ENCODE data around the gene SLC35E4.
"Not testable (repeated sequence)": the region's sequence is repeated elsewhere in the genome, so short reads cannot be mapped to it uniquely, and the experiment has no call there.

SLC35E4 gene

GRCh38 chr22:30611197-30611596 lies 24.4 kb upstream of the SLC35E4 start:
- DNase-seq (ENCODE audit: low read depth) = no peak

DNA sequence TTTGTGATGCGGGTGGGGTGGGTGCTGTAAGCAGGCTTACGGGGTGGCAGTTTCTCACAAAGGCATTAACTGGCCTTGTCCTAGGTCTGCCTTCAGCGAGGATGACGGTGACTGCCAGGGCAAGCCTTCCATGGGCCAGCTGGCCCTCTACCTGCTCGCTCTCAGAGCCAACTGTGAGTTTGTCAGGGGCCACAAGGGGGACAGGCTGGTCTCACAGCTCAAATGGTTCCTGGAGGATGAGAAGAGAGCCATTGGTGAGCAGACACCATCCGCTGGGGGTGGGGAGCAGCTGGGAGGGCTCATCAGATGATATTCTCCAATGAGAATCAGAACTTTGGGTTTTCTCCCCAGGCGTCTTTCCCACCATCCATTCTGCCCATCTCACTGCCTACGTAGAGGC lies 22.8 kb upstream of the SLC35E4 start:
- DNase-seq (ENCODE audit: low read depth) = no peak

DNA sequence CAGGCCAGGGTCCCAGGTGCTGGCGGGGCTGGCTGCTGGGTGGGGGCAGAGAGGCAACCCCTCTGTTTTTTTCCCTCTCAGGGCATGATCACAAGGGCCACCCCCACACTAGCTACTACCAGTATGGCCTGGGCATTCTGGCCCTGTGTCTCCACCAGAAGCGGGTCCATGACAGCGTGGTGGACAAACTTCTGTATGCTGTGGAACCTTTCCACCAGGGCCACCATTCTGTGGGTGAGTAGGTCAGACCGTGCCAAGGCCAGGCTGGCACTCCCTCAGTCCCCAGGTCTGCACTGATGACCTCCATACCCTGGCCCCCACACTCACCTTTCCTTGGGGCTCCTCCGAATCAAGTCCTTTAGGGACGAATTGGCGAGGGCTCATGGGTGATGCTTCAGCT lies 21.3 kb upstream of the SLC35E4 start:
- no peak for DNase-seq (ENCODE audit: low read depth)

- no peak for DNase-seq (ENCODE audit: low read depth)
These were observed 20.7 kb upstream of the SLC35E4 start for GRCh38 chr22:30614879-30615278.

DNA sequence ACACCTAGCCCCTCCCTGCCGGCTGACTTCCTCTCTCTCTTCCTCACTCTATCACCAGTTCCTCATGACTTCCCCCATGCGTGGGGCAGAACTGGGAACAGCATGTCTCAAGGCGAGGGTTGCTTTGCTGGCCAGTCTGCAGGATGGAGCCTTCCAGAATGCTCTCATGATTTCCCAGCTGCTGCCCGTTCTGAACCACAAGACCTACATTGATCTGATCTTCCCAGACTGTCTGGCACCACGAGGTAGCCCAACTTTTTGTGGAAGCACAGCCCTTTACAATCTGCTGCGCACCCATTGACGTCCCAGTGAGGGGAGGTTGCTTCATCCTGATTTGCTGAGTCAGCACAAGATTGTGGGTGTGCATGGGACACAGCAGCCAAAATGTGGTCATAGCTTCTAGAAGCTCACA lies 20.0 kb upstream of the SLC35E4 start:
- DNase-seq (ENCODE audit: low read depth) = no peak

- no peak for DNase-seq (ENCODE audit: low read depth)
These were observed 17.8 kb upstream of the SLC35E4 start for GRCh38 chr22:30617819-30618218.

- not testable (repeated sequence) for DNase-seq (ENCODE audit: low read depth)
These were observed 15.7 kb upstream of the SLC35E4 start for GRCh38 chr22:30619909-30620308.

DNA sequence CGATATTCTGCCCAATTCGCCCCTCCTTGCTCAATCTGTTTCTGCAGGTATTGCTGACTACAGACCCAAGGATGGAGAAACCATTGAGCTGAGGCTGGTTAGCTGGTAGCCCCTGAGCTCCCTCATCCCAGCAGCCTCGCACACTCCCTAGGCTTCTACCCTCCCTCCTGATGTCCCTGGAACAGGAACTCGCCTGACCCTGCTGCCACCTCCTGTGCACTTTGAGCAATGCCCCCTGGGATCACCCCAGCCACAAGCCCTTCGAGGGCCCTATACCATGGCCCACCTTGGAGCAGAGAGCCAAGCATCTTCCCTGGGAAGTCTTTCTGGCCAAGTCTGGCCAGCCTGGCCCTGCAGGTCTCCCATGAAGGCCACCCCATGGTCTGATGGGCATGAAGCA lies 9.2 kb upstream of the SLC35E4 start:
- no peak for DNase-seq (ENCODE audit: low read depth)

GRCh38 chr22:30627471-30627870 lies 8.1 kb upstream of the SLC35E4 start:
- DNase-seq (ENCODE audit: low read depth) = no peak

DNA sequence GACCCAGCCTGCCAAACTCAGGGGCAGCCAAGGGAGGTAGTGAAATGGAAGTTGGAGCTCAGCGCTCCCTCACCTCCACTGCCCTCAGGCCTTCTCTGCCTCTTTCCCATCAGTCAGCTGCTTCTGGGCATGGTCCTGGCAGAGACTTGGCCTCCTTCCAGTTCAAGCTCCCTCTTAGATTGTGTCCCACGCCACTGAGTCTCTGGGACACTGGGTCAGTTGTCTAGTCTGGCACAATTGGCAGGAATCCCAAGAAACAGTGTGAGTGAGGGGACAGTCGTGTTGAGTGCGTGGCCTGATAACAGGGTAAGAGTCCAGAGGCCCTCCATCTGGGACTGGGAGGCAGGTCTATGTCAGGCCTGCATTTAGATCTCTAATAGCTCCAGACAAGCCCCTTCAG lies 7.1 kb upstream of the SLC35E4 start:
- DNase-seq (ENCODE audit: low read depth) = no peak

- not testable (repeated sequence) for DNase-seq (ENCODE audit: low read depth)
These were observed 4.1 kb upstream of the SLC35E4 start for GRCh38 chr22:30631469-30631868.

DNA sequence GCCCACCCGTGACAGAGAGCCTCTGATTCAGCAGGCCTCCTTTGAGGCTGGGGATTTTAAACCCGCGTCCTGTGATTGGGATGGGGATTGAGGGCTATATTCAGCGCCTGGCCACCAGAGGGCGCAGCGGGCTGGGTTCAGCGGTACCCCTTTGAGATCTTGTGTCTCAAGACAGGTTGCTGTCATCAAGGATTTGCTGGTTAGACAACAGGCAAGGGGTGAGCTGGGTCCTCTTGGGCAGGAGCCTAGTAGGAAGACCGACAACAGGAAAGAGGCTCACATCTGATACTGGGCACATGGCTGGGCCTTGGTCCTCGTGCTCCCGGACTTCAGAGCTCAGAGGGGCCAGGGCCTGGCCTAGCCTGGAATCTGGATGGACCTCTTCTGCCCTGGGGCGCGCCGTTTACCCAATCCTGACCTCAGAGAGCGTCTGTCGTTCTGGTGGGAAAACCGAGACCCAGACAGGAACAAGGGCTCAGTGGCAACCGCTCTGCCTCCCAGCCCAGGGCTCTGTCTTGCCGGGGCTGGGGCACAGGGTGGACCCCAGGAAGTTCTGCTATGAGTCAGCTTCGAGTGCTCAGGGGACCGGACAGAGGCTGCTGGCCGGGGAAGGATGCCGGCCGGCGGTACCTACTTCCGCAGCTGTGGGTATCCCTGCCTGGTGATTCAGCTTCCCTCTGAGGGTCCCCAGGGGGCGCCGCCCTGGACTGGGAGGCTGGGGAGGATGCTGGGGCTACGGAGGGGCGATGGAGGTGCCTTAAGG lies 929 bp upstream of the SLC35E4 start:
- DNase-seq (ENCODE audit: low read depth) = peak; percentile 87

DNA sequence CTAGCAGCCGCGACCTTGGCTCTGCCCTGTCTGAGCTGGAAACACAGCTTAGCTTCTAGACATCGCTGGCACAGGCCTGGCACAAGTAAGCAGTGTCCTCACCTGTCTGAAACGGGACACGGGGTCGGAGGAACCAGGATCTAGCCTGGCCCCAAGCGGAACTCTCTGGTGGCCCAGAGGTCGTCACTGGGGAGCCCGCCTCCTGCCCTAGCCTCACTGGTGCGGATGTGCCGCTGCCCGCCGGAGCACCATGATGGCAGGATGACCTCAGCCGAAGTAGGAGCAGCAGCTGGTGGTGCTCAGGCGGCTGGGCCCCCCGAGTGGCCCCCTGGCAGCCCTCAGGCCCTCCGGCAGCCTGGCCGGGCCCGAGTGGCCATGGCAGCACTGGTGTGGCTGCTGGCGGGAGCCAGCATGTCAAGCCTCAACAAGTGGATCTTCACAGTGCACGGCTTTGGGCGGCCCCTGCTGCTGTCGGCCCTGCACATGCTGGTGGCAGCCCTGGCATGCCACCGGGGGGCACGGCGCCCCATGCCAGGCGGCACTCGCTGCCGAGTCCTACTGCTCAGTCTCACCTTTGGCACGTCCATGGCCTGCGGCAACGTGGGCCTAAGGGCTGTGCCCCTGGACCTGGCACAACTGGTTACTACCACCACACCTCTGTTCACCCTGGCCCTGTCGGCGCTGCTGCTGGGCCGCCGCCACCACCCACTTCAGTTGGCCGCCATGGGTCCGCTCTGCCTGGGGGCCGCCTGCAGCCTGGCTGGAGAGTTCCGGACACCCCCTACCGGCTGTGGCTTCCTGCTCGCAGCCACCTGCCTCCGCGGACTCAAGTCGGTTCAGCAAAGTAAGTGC lies 871 bp downstream of the SLC35E4 start:
- DNase-seq (ENCODE audit: low read depth) = no peak

GRCh38 chr22:30637701-30638114 lies 2.1 kb downstream of the SLC35E4 start:
- no peak for DNase-seq (ENCODE audit: low read depth)

- DNase-seq (ENCODE audit: low read depth) = no peak
These were observed 4.8 kb downstream of the SLC35E4 start for GRCh38 chr22:30640361-30640760.

DNA sequence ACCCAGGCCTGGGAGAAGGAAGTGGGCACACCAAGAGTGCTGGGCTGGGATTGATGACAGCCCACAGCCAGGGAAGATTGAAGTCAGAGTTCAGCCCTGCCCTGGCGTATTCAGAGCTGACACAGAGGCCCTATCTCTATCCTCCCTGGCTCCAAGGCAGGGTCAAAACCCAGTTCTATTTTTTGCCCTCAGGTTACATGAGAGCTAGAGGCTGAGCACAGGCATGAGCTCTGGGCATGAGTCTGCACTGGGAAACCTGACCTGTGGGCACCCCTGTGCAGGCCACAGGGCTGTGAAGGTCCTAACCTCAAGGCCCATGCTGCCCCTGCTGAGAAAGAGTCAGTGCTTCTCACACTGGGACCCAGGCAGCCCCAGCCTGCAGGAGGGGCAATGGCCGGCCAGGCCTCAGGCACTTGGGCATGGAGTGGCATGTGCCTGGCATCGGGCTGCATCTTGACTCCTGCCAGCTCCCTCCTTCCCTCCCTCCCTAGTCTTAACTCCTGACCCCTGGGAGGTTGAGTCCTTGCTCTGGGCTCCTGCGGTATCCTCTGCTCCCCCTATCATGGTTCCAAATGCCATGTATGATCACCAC lies 5.4 kb downstream of the SLC35E4 start:
- DNase-seq (ENCODE audit: low read depth) = no peak

GRCh38 chr22:30643055-30643875 lies 7.7 kb downstream of the SLC35E4 start:
- no peak for DNase-seq (ENCODE audit: low read depth)

- no peak for DNase-seq (ENCODE audit: low read depth)
These were observed 11.1 kb downstream of the SLC35E4 start for GRCh38 chr22:30646518-30647160.

GRCh38 chr22:30647536-30647935 lies 12.0 kb downstream of the SLC35E4 start:
- DNase-seq (ENCODE audit: low read depth) = no peak

DNA sequence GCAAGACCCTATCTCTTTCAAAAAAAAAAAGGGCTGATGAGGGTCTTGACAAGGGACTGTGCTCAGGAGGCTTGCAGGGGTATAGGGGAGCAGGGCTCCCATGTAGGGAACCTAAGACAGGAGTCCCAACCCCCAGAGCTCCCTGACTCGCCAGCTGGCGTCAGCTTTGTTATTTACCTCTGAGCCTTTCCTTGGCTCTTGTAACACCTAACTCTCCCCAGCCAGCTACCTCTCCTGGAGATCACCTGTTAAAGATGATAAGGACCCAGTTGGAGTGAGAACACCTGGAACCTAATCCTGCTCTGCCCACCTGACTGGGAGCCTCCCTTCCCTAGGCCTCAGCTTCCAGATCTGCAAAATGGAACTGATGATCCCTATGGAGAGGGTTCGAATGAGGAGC lies 13.2 kb downstream of the SLC35E4 start:
- no peak for DNase-seq (ENCODE audit: low read depth)

GRCh38 chr22:30649430-30650007 lies 13.9 kb downstream of the SLC35E4 start:
- DNase-seq (ENCODE audit: low read depth) = peak; percentile 77

All from iris pigment epithelial cell (primary cell).